Activated CD4-positive, alpha-beta T cell treated with anti-CD3 and anti-CD28 coated beads, Interleukin-2, amount 10 ng/mL, durations not matched to agents 24 days and 14 days (primary cell): ENCODE measurements around the gene MRS2. TPM values are rescaled to one million over a fixed set of nuclear protein-coding genes. Genes with fewer than 3 reads are reported as not detected.
"Not testable (repeated sequence)": the region's sequence is repeated elsewhere in the genome, so short reads cannot be mapped to it uniquely, and the experiment has no call there.

ENCODE experiments used
- DNase-seq: peaks from one replicate; pipeline ENCODE4 v3.0.0; 2022
- H3K27ac Mint-ChIP-seq: one replicate; pipeline ENCODE4 v1.8.0; 2022; ENCODE audit warnings: mild to moderate bottlenecking, mixed read lengths
- H3K27me3 Mint-ChIP-seq: one replicate; pipeline ENCODE4 v1.8.0; 2022; ENCODE audit warnings: mixed read lengths
- H3K36me3 Mint-ChIP-seq: one replicate; pipeline ENCODE4 v1.8.0; 2022; ENCODE audit warnings: low read depth, mild to moderate bottlenecking, mixed read lengths
- H3K4me1 Mint-ChIP-seq: one replicate; pipeline ENCODE4 v1.8.0; 2021; ENCODE audit warnings: mixed read lengths
- H3K4me3 Mint-ChIP-seq: one replicate; pipeline ENCODE4 v1.8.0; 2022; ENCODE audit warnings: mild to moderate bottlenecking, moderate library complexity, mixed read lengths
- H3K9me3 Mint-ChIP-seq: one replicate; pipeline ENCODE4 v1.8.0; 2021; ENCODE audit warnings: mixed read lengths
- intact Hi-C: fragments of 100-400 bp; cut with micrococcal nuclease; formaldehyde crosslinking; loops from one replicate; pipeline ENCODE4 v1.15.1; 2023
- total RNA-seq: library from RNA; stranded (reverse); gene quantifications from 2 replicates; pipeline ENCODE4 v1.2.3, GENCODE V29; 2022

The MRS2 gene
- total RNA-seq, 1 donor from 2014 or later, result 30.1 TPM

- no peaks in the 10 kb centered on the region for H3K36me3 Mint-ChIP-seq
- H3K27ac Mint-ChIP-seq, result no peak overlapping the region
- H3K4me1 Mint-ChIP-seq, result peaks cover 2% of the 10 kb centered on the region
- H3K27me3 Mint-ChIP-seq, result peaks cover 12% of the 10 kb centered on the region
- no peaks in the 10 kb centered on the region for H3K9me3 Mint-ChIP-seq
- intact Hi-C loops, result no loop called here
- no peak overlapping the region for H3K4me3 Mint-ChIP-seq
- DNase-seq, result no peak
Measured at GRCh38 chr6:24381476-24382219, 21.1 kb upstream of the MRS2 start.

DNA sequence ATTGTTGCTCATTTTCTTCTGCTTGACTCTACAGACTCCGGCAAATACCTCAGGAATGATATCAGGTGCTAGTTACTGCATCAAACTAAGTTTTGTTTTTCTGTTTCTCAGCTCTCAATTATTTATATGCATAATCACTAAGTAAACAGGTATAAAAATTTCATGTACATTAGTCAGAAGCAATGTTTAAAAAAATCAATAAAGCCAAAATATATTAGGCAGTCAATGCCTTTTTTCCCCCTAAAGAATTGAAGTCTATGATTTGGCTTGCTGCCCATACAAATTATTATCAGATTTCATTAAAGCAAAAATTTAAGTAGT, 20.6 kb upstream of the MRS2 start:
- peaks cover 2% of the 10 kb centered on the region for H3K4me1 Mint-ChIP-seq
- no peak for DNase-seq
- intact Hi-C loops, result no loop called here

GRCh38 chr6:24382891-24383494, 19.7 kb upstream of the MRS2 start:
- H3K9me3 Mint-ChIP-seq, intact Hi-C loops, H3K4me3 Mint-ChIP-seq, H3K36me3 Mint-ChIP-seq, H3K27ac Mint-ChIP-seq, DNase-seq, H3K4me1 Mint-ChIP-seq: not testable (repeated sequence)
- H3K27me3 Mint-ChIP-seq, result peaks cover 13% of the 10 kb centered on the region

More for the DNA sequence above, 20.6 kb upstream of the MRS2 start:
- H3K9me3 Mint-ChIP-seq, result no peaks in the 10 kb centered on the region
- no peak overlapping the region for H3K4me3 Mint-ChIP-seq
- peaks cover 11% of the 10 kb centered on the region for H3K27me3 Mint-ChIP-seq
- no peak overlapping the region for H3K27ac Mint-ChIP-seq
- H3K36me3 Mint-ChIP-seq, result no peaks in the 10 kb centered on the region

- H3K27me3 Mint-ChIP-seq, result peaks cover 11% of the 10 kb centered on the region
- H3K4me1 Mint-ChIP-seq, H3K4me3 Mint-ChIP-seq, intact Hi-C loops, H3K9me3 Mint-ChIP-seq, H3K27ac Mint-ChIP-seq, DNase-seq, H3K36me3 Mint-ChIP-seq: not testable (repeated sequence)
Measured at GRCh38 chr6:24384369-24385130, 18.2 kb upstream of the MRS2 start.

GRCh38 chr6:24385536-24386269, 17.0 kb upstream of the MRS2 start:
- Mint-ChIP-seq H3K9me3 (no peaks in the 10 kb centered on the region), H3K27me3 (peaks cover 11% of the 10 kb centered on the region), H3K27ac (no peak overlapping the region), H3K36me3 (no peaks in the 10 kb centered on the region), H3K4me1 (peaks cover 2% of the 10 kb centered on the region), H3K4me3 (no peak overlapping the region)
- no peak for DNase-seq
- intact Hi-C loops, result no loop called here

GRCh38 chr6:24387818-24388217, 14.9 kb upstream of the MRS2 start:
- intact Hi-C loops, result no loop called here
- peaks cover 5% of the 10 kb centered on the region for H3K27me3 Mint-ChIP-seq
- H3K36me3 Mint-ChIP-seq, result no peaks in the 10 kb centered on the region
- peaks cover 3% of the 10 kb centered on the region for H3K4me1 Mint-ChIP-seq
- no peak overlapping the region for H3K27ac Mint-ChIP-seq
- no peak for DNase-seq
- H3K9me3 Mint-ChIP-seq, result no peaks in the 10 kb centered on the region
- H3K4me3 Mint-ChIP-seq, result no peak overlapping the region

DNA sequence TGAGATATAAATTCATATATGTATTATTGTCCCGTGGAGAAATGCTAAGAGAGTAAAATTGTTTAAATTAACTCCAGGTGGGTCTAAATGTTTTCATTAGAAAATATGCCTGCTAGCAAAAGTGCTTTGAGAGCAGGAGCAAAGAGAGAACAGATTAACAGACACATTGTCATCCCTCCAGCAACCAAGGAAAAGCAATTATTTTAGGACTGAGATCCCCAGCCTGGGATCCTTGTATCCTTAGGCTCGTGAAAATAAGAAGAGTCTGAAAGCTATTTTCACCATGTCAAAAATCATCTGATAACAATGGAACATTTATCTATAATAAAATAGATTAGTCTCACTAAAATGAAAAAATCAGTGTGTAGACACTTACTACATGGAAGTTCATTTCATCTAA, 11.5 kb upstream of the MRS2 start:
- intact Hi-C loops, result no loop called here
- Mint-ChIP-seq H3K27ac (no peak overlapping the region), H3K36me3 (no peaks in the 10 kb centered on the region), H3K9me3 (no peaks in the 10 kb centered on the region), H3K27me3 (peaks cover 6% of the 10 kb centered on the region), H3K4me3 (no peak overlapping the region), H3K4me1 (peaks cover 3% of the 10 kb centered on the region)
- DNase-seq, result no peak

- DNase-seq, result no peak
- no peak overlapping the region for H3K27ac Mint-ChIP-seq
- H3K4me1 Mint-ChIP-seq, result peaks cover 3% of the 10 kb centered on the region
- intact Hi-C loops, result no loop called here
- H3K4me3 Mint-ChIP-seq, result no peak overlapping the region
- peaks cover 9% of the 10 kb centered on the region for H3K27me3 Mint-ChIP-seq
- H3K9me3 Mint-ChIP-seq, result no peaks in the 10 kb centered on the region
- H3K36me3 Mint-ChIP-seq, result no peaks in the 10 kb centered on the region
Measured at GRCh38 chr6:24391756-24392405, 10.9 kb upstream of the MRS2 start.

GRCh38 chr6:24394061-24394779, 8.5 kb upstream of the MRS2 start:
- H3K4me1 Mint-ChIP-seq, result peaks cover 3% of the 10 kb centered on the region
- H3K27me3 Mint-ChIP-seq, result peaks cover 18% of the 10 kb centered on the region
- intact Hi-C loops, result no loop called here
- H3K4me3 Mint-ChIP-seq, result no peak overlapping the region
- no peak overlapping the region for H3K27ac Mint-ChIP-seq
- no peak for DNase-seq
- no peaks in the 10 kb centered on the region for H3K36me3 Mint-ChIP-seq
- H3K9me3 Mint-ChIP-seq, result no peaks in the 10 kb centered on the region

GRCh38 chr6:24394780-24395437, 7.8 kb upstream of the MRS2 start:
- Mint-ChIP-seq H3K27me3 (peaks cover 25% of the 10 kb centered on the region), H3K4me3 (no peak overlapping the region)
- intact Hi-C loops, result no loop called here

GRCh38 chr6:24396824-24397223, 5.9 kb upstream of the MRS2 start:
- Mint-ChIP-seq H3K27ac (no peak overlapping the region), H3K36me3 (no peaks in the 10 kb centered on the region), H3K4me1 (peaks cover 2% of the 10 kb centered on the region), H3K9me3 (no peaks in the 10 kb centered on the region), H3K4me3 (no peak overlapping the region), H3K27me3 (peaks cover 36% of the 10 kb centered on the region)
- intact Hi-C loops, result no loop called here
- no peak for DNase-seq

More at GRCh38 chr6:24394780-24395437, 7.8 kb upstream of the MRS2 start:
- Mint-ChIP-seq H3K9me3 (no peaks in the 10 kb centered on the region), H3K27ac (no peak overlapping the region), H3K4me1 (peaks cover 3% of the 10 kb centered on the region), H3K36me3 (no peaks in the 10 kb centered on the region)
- no peak for DNase-seq

DNA sequence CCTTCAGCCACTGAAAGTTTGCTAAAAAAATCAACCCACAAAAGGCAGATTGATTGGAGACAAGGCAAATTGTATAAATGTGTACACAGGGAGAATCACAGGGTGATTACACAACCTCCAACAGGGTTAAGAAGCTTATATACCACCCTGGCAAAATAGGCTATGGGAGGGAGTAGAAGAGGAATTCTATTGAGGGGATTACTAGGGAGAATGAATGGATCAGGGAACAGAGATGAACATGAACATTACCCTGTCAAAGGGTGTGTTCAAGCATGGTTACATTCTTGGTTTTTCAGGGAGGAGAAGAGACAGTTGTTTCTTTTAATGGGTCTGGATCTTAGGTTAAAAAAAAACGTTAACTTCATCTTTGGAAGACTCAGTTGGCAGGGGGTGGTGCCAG, 5.1 kb upstream of the MRS2 start:
- no peak for DNase-seq
- Mint-ChIP-seq H3K27me3 (peaks cover 36% of the 10 kb centered on the region), H3K4me1 (peaks cover 3% of the 10 kb centered on the region), H3K9me3 (no peaks in the 10 kb centered on the region), H3K27ac (no peak overlapping the region), H3K4me3 (no peak overlapping the region), H3K36me3 (no peaks in the 10 kb centered on the region)
- intact Hi-C loops, result no loop called here
